Activated naive CD8-positive, alpha-beta T cell treated with anti-CD3 and anti-CD28 coated beads, Interleukin-2, amount 10 ng/mL, durations not matched to agents 7 days and 5 days (primary cell): Measurements from ENCODE around the gene PLIN1. TPM values are rescaled to one million over a fixed set of nuclear protein-coding genes. Genes with fewer than 3 reads are reported as not detected.

Experiments
- ATAC-seq: fragments of 150-1000 bp; cut with Tn5 transposase; one replicate; pipeline ENCODE4 v1.10.0; 2021; ENCODE audit warnings: low read depth, moderate library complexity
- POLR2A ChIA-PET: fragments of 350-600 bp; sonication (Branson Sonifier 250); formaldehyde crosslinking; loops from one replicate; lab custom pipeline; 2021; ENCODE audit warnings: antibody characterized with exemption; lab: Charles Lee
- DNase-seq: peaks from one replicate; pipeline ENCODE4 v3.0.0; 2021
- H3K27ac Mint-ChIP-seq: one replicate; pipeline ENCODE4 v1.8.0; 2022; ENCODE audit warnings: mild to moderate bottlenecking, mixed read lengths
- H3K27me3 Mint-ChIP-seq: one replicate; pipeline ENCODE4 v1.8.0; 2022; ENCODE audit warnings: mild to moderate bottlenecking, moderate library complexity, mixed read lengths
- H3K36me3 Mint-ChIP-seq: one replicate; pipeline ENCODE4 v1.8.0; 2021; ENCODE audit warnings: mild to moderate bottlenecking, mixed read lengths
- H3K4me1 Mint-ChIP-seq: one replicate; pipeline ENCODE4 v1.8.0; 2021; ENCODE audit warnings: mixed read lengths
- H3K4me3 Mint-ChIP-seq: one replicate; pipeline ENCODE4 v1.8.0; 2022; ENCODE audit warnings: mild to moderate bottlenecking, moderate library complexity, mixed read lengths
- H3K9me3 Mint-ChIP-seq: one replicate; pipeline ENCODE4 v1.8.0; 2021; ENCODE audit warnings: mixed read lengths
- total RNA-seq, 2 experiments: library from RNA; stranded (reverse); gene quantifications; one replicate each; pipeline ENCODE4 v1.2.3, GENCODE V29; 2021

The PLIN1 gene
- total RNA-seq, 2 experiments from 2014 or later, result 0.61 to 0.79 TPM

- Mint-ChIP-seq H3K27me3 (peaks cover 13% of the 10 kb centered on the region), H3K27ac (no peak overlapping the region), H3K4me1 (peaks cover 8% of the 10 kb centered on the region), H3K36me3 (no peaks in the 10 kb centered on the region), H3K9me3 (no peaks in the 10 kb centered on the region), H3K4me3 (no peak overlapping the region)
- ATAC-seq, result no peak
- DNase-seq, result no peak
- POLR2A ChIA-PET, result no interaction called here
These were observed 11.0 kb downstream of the PLIN1 start for GRCh38 chr15:89668171-89668570.

- Mint-ChIP-seq H3K27ac (no peak overlapping the region), H3K36me3 (no peaks in the 10 kb centered on the region), H3K4me3 (no peak overlapping the region), H3K27me3 (peaks cover 16% of the 10 kb centered on the region), H3K9me3 (no peaks in the 10 kb centered on the region), H3K4me1 (peaks cover 8% of the 10 kb centered on the region)
- no peak for DNase-seq
- POLR2A ChIA-PET, result no interaction called here
- no peak for ATAC-seq
These were observed 11.5 kb downstream of the PLIN1 start for GRCh38 chr15:89667706-89667960.

DNA sequence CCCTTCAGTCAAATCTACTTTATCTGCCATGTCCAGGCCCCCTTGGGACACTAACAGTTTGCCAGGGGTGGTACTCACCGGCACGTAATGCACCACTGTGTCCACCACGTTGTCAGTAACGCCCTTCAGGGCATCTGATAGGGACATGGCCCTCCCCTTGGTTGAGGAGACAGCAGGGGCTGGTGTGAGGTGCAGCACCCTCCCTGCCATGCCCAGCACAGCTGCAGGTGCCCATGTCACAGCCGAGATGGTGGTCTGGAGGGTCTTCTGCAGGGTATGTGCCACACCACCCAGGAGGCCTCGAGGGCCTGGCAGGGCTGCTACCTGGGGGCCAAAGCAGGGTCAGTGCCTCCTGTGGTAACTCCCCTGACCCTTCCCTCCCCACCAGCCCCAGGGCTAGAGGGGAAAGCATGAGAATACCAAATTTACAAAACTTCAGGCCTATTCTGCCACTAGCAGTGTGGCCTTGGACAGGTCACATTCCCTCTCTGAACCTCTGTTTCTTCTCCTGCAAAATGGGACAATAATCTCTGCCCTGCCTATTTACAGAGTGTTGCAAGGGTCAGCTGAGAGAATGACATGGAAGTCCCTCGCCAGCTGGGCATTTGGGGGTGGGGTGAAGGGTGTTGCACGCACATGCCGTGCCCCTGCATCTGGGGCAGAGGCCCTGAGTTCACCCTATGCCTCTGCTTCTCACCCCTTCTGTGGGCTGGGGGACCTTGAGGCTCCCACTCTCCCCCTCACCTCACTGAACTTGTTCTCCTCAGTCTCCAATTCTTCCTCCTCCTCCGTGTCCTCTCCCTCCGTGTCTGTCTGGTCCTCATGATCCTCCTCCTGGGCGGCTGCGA, 12.1 kb downstream of the PLIN1 start:
- H3K27ac Mint-ChIP-seq, result no peak overlapping the region
- no peak overlapping the region for H3K4me3 Mint-ChIP-seq
- ATAC-seq (no peak), DNase-seq (no peak)
- POLR2A ChIA-PET, result no interaction called here
- peaks cover 7% of the 10 kb centered on the region for H3K4me1 Mint-ChIP-seq
- H3K36me3 Mint-ChIP-seq, result no peaks in the 10 kb centered on the region
- peaks cover 22% of the 10 kb centered on the region for H3K27me3 Mint-ChIP-seq
- H3K9me3 Mint-ChIP-seq, result no peaks in the 10 kb centered on the region

DNA sequence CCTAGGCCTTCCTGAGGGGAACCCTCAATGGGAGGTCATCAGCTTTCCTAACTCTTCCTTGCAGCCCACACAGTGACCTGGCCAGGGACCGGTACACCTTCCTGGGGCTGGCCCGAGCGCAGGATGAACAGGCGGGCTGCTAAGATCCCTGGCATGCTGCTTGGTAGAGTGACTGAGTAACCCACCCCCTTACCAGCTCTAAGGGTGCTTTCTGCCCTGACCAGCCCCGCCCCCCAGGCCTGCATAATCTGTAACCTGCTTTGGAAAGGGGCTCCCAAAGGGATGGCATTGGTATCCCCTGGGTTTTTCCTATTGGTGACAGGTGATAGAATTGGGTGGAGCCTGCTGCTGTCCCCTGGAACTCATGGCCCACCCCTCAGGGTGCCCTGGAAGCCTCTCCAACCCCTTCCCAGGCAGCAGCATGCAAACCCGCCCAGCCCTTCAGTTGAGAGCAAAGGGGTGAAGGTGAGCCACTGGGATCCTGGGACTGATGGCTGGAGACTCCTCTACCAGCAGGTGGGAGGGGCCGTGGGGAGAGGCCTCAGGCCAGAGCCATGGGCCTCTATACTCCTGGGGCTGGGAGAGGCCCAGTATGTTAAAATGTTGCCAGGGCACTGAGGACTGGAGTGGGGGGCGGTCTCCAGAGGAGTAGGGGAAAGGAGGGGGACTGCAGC, 12.8 kb downstream of the PLIN1 start:
- H3K4me3 Mint-ChIP-seq, result no peak overlapping the region
- DNase-seq (no peak), ATAC-seq (no peak)
- peaks cover 24% of the 10 kb centered on the region for H3K27me3 Mint-ChIP-seq
- no peaks in the 10 kb centered on the region for H3K9me3 Mint-ChIP-seq
- no peaks in the 10 kb centered on the region for H3K36me3 Mint-ChIP-seq
- H3K4me1 Mint-ChIP-seq, result peaks cover 2% of the 10 kb centered on the region
- no peak overlapping the region for H3K27ac Mint-ChIP-seq
- POLR2A ChIA-PET, result no interaction called here

GRCh38 chr15:89665449-89666181, 13.6 kb downstream of the PLIN1 start:
- peak; percentile 60 for DNase-seq
- POLR2A ChIA-PET, result no interaction called here
- Mint-ChIP-seq H3K4me1 (peaks cover 2% of the 10 kb centered on the region), H3K36me3 (no peaks in the 10 kb centered on the region), H3K27ac (no peak overlapping the region), H3K9me3 (no peaks in the 10 kb centered on the region), H3K27me3 (peaks cover 31% of the 10 kb centered on the region), H3K4me3 (no peak overlapping the region)
- ATAC-seq, result peak; percentile 77

GRCh38 chr15:89664441-89665350, 14.5 kb downstream of the PLIN1 start:
- no peak for ATAC-seq

DNA sequence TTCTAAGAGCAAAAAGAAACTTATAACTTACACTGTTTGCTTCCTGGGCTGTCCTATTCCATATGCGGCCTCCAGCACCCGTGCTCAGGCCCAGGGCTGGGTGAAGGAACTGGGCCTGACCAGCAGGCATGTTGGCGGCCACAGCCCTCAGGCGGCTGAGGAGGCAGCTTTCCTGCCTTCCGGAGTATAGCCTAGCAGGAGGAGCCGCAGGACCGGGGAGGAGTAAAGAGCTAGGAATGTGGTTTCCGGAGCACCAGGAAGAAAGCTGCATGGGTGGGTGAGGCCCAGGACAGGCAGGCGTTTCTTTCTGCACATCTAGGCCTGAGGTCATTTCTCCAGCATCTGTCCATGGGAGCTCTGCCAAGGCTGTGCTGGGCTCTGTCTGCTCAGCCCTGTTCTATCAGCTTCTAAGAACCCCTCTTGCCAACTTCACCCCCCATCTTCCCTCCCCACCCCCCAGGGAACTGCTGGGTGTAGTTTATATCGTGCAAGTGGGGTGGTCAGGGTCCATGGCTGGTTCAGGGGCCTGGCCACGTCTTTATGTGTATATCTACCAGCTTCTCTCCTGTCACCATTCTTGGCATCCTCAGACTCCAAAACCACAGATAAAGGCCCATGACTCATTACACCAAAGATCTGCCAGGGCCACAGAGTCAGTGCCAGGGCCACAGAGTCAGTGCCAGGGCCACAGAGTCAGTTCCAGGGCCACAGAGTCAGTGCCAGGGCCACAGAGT, 16.1 kb downstream of the PLIN1 start:
- Mint-ChIP-seq H3K27me3 (peaks cover 45% of the 10 kb centered on the region), H3K4me3 (no peak overlapping the region), H3K36me3 (no peaks in the 10 kb centered on the region), H3K9me3 (no peaks in the 10 kb centered on the region), H3K4me1 (peaks cover 3% of the 10 kb centered on the region), H3K27ac (no peak overlapping the region)
- POLR2A ChIA-PET, result no interaction called here
- ATAC-seq (no peak), DNase-seq (no peak)

More at GRCh38 chr15:89664441-89665350, 14.5 kb downstream of the PLIN1 start:
- Mint-ChIP-seq H3K27me3 (peaks cover 35% of the 10 kb centered on the region), H3K4me1 (peaks cover 2% of the 10 kb centered on the region), H3K4me3 (peak overlapping the region; percentile 66), H3K36me3 (no peaks in the 10 kb centered on the region), H3K27ac (no peak overlapping the region), H3K9me3 (no peaks in the 10 kb centered on the region)
- DNase-seq, result no peak
- POLR2A ChIA-PET, result no interaction called here

DNA sequence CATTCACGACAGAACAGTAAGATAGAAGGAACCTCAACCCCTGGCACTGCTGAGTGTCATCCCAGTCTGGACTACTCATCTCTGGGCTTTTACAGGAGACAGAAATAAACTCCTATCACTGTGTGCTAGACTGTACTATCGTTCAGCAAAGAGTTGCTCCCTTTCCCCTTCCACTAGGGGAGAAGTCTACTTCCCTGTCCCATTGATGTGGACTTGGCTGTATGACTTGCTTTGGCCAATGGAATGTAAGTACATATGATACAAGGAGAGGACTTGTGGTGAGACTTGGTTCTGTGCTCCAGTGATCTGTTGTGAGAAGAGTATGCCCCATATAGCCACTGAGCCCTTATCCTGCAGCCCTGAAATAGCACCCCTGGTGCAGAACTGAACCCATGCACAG, 18.6 kb downstream of the PLIN1 start:
- Mint-ChIP-seq H3K9me3 (no peaks in the 10 kb centered on the region), H3K36me3 (no peaks in the 10 kb centered on the region), H3K27me3 (peaks cover 55% of the 10 kb centered on the region), H3K4me3 (no peak overlapping the region), H3K27ac (no peak overlapping the region), H3K4me1 (peaks cover 10% of the 10 kb centered on the region)
- DNase-seq (no peak), ATAC-seq (no peak)
- POLR2A ChIA-PET, result interaction anchor here (0.5 kb wide), 1 partner anchor 14 kb away, joined by 4 read pairs; no protein-coding TSS in a partner anchor

GRCh38 chr15:89659295-89659694, 19.9 kb downstream of the PLIN1 start:
- Mint-ChIP-seq H3K36me3 (no peaks in the 10 kb centered on the region), H3K4me1 (peaks cover 14% of the 10 kb centered on the region), H3K4me3 (no peak overlapping the region), H3K27me3 (peaks cover 56% of the 10 kb centered on the region), H3K27ac (no peak overlapping the region), H3K9me3 (no peaks in the 10 kb centered on the region)
- ATAC-seq, result no peak
- no peak for DNase-seq
- POLR2A ChIA-PET, result interaction anchor here (0.7 kb wide), 2 partner anchors 18 to 591 kb away, joined by 4 to 5 read pairs; no protein-coding TSS in a partner anchor

GRCh38 chr15:89657686-89658200, 21.4 kb downstream of the PLIN1 start:
- Mint-ChIP-seq H3K27ac (no peak overlapping the region), H3K4me1 (peaks cover 15% of the 10 kb centered on the region), H3K4me3 (no peak overlapping the region), H3K36me3 (no peaks in the 10 kb centered on the region), H3K27me3 (peaks cover 67% of the 10 kb centered on the region), H3K9me3 (no peaks in the 10 kb centered on the region)
- POLR2A ChIA-PET, result interaction anchor here (0.7 kb wide), 1 partner anchor 226 kb away, joined by 4 read pairs; no protein-coding TSS in a partner anchor
- no peak for ATAC-seq
- no peak for DNase-seq

- ATAC-seq (no peak), DNase-seq (no peak)
- Mint-ChIP-seq H3K36me3 (no peaks in the 10 kb centered on the region), H3K9me3 (no peaks in the 10 kb centered on the region), H3K4me1 (peaks cover 15% of the 10 kb centered on the region), H3K27me3 (peaks cover 57% of the 10 kb centered on the region), H3K4me3 (peak overlapping the region; percentile 60), H3K27ac (no peak overlapping the region)
- POLR2A ChIA-PET, result no interaction called here
These were observed 22.9 kb downstream of the PLIN1 start for GRCh38 chr15:89656116-89656815.
